Measurements from ENCODE around the gene CFAP141. TPM values are rescaled to one million over a fixed set of nuclear protein-coding genes. Genes with fewer than 3 reads are reported as not detected.

The CFAP141 gene
- total and polyA plus RNA-seq, 4 donors = not detected

- WGBS = 68% methylated on average over 2 of the region's 2 CpGs
- H3K36me3 ChIP-seq (ENCODE audit: control insufficient read depth in 4 of 4, insufficient read depth in 3 of 4, low read depth in 1 of 4, low read length in 3 of 4) = peaks cover 0 to 5% (median 2%) of the 10 kb centered on the region in 4 donors
- DNase-seq (ENCODE audit: low spot score) = no peak
- H3K4me3 ChIP-seq (ENCODE audit: low read depth in 1 of 3, low read length in 3 of 3) = no peak overlapping the region
- no peaks in the 10 kb centered on the region for H3K9me3 ChIP-seq (ENCODE audit: control insufficient read depth in 4 of 4, low read length in 3 of 4)
- TF ChIP-seq HNF4G (IDR thresholded peaks at IDR 0.05) (no peak), YY1 (IDR thresholded peaks at IDR 0.05) (no peak), HNF4A (conservative IDR thresholded peaks at IDR 0.05) (no peak), ZBTB33 (IDR thresholded peaks at IDR 0.05) (no peak), RAD21 (IDR thresholded peaks at IDR 0.05) (no peak), RXRA (IDR thresholded peaks at IDR 0.05) (no peak), GABPA (IDR thresholded peaks at IDR 0.05 in 1 of 2, conservative IDR thresholded peaks at IDR 0.05 in 1 of 2) (no peak), ATF3 (IDR thresholded peaks at IDR 0.05) (no peak), FOXA1 (IDR thresholded peaks at IDR 0.05) (no peak), NR2F2 (IDR thresholded peaks at IDR 0.05) (no peak), CTCF (IDR thresholded peaks at IDR 0.05; ENCODE audit: low read depth, low read length, missing input control) (no peak), JUND (IDR thresholded peaks at IDR 0.05) (no peak), REST (IDR thresholded peaks at IDR 0.05) (no peak), MAX (IDR thresholded peaks at IDR 0.05) (no peak)
- H3K27me3 ChIP-seq (ENCODE audit: control insufficient read depth in 4 of 4, insufficient read depth in 4 of 4, low read length in 3 of 4) = no peaks in the 10 kb centered on the region
- H3K27ac ChIP-seq (ENCODE audit: low read depth in 1 of 2, low read length in 2 of 2) = peak overlapping the region in 1 of 2 donors; percentile 72
- no peak overlapping the region for H3K9ac ChIP-seq (ENCODE audit: low read depth in 1 of 2, low read length in 2 of 2)
- peaks cover 14 to 48% (median 42%) of the 10 kb centered on the region in 4 donors for H3K4me1 ChIP-seq (ENCODE audit: control insufficient read depth in 4 of 4, insufficient read depth in 4 of 4, low read length in 3 of 4)
These were observed 28.1 kb downstream of the CFAP141 start for GRCh38 chr1:154178013-154178412.

- H3K27me3 ChIP-seq (ENCODE audit: control insufficient read depth in 4 of 4, insufficient read depth in 4 of 4, low read length in 3 of 4) = no peaks in the 10 kb centered on the region
- H3K27ac ChIP-seq (ENCODE audit: low read depth in 1 of 2, low read length in 2 of 2) = no peak overlapping the region
- H3K36me3 ChIP-seq (ENCODE audit: control insufficient read depth in 4 of 4, insufficient read depth in 3 of 4, low read depth in 1 of 4, low read length in 3 of 4) = peaks cover 5 to 20% (median 19%) of the 10 kb centered on the region in 4 donors
- peaks cover 14 to 40% (median 35%) of the 10 kb centered on the region in 4 donors for H3K4me1 ChIP-seq (ENCODE audit: control insufficient read depth in 4 of 4, insufficient read depth in 4 of 4, low read length in 3 of 4)
- H3K9me3 ChIP-seq (ENCODE audit: control insufficient read depth in 4 of 4, low read length in 3 of 4) = no peaks in the 10 kb centered on the region
- H3K4me3 ChIP-seq (ENCODE audit: low read depth in 1 of 3, low read length in 3 of 3) = no peak overlapping the region
- DNase-seq (ENCODE audit: low spot score) = no peak
- 66% methylated on average over 2 of the region's 2 CpGs for WGBS
- H3K9ac ChIP-seq (ENCODE audit: low read depth in 1 of 2, low read length in 2 of 2) = no peak overlapping the region
- no peak for TF ChIP-seq HNF4G (IDR thresholded peaks at IDR 0.05)
- no peak for TF ChIP-seq FOXA1 (IDR thresholded peaks at IDR 0.05)
- TF ChIP-seq RAD21 (IDR thresholded peaks at IDR 0.05) = no peak
- no peak for TF ChIP-seq JUND (IDR thresholded peaks at IDR 0.05)
- TF ChIP-seq EGR1 (IDR thresholded peaks at IDR 0.05; ENCODE audit: low read depth in 2 of 2) = no peak
- TF ChIP-seq YY1 (IDR thresholded peaks at IDR 0.05) = no peak
- no peak for TF ChIP-seq REST (IDR thresholded peaks at IDR 0.05)
- TF ChIP-seq ATF3 (IDR thresholded peaks at IDR 0.05) = no peak
These were observed 29.8 kb downstream of the CFAP141 start for GRCh38 chr1:154176337-154176736.
